Parathyroid adenoma (tissue), 2 donors: Measurements from ENCODE around the gene SLC22A23.

Source experiments
- H2AFZ ChIP-seq: fragments of 300-600 bp; sonication (generic); one replicate; pipeline ENCODE4 v1.7.0; 2017; ENCODE audit warnings: antibody characterized with exemption, mild to moderate bottlenecking
- H3K27ac ChIP-seq: fragments of 300-600 bp; sonication (generic); one replicate; pipeline ENCODE4 v1.7.0; 2017
- H3K27me3 ChIP-seq: fragments of 300-600 bp; sonication (generic); one replicate; pipeline ENCODE4 v1.7.0; 2017; ENCODE audit warnings: low read length; ENCODE audit not compliant: control insufficient read depth, insufficient read depth
- H3K36me3 ChIP-seq: fragments of 300-600 bp; sonication (generic); one replicate; pipeline ENCODE4 v1.7.0; 2017; ENCODE audit warnings: low read length; ENCODE audit not compliant: control insufficient read depth, insufficient read depth
- H3K4me1 ChIP-seq: fragments of 300-600 bp; sonication (generic); one replicate; pipeline ENCODE4 v1.7.0; 2017; ENCODE audit warnings: control low read depth
- H3K4me2 ChIP-seq: fragments of 300-600 bp; sonication (generic); one replicate; pipeline ENCODE4 v1.7.0; 2017; ENCODE audit warnings: low read length
- H3K4me3 ChIP-seq: fragments of 300-600 bp; sonication (generic); one replicate; pipeline ENCODE4 v1.7.0; 2017; ENCODE audit warnings: low read depth, low read length
- H3K79me2 ChIP-seq: fragments of 300-600 bp; sonication (generic); one replicate; pipeline ENCODE4 v1.7.0; 2017; ENCODE audit warnings: control low read depth
- H3K9ac ChIP-seq: fragments of 300-600 bp; sonication (generic); one replicate; pipeline ENCODE4 v1.7.0; 2017; ENCODE audit warnings: mild to moderate bottlenecking
- H3K9me3 ChIP-seq: fragments of 300-600 bp; sonication (generic); one replicate; pipeline ENCODE4 v1.7.0; 2017; ENCODE audit warnings: low read length; ENCODE audit not compliant: control insufficient read depth
- CTCF ChIP-seq: fragments of 300-600 bp; sonication (generic); IDR thresholded peaks from one replicate; pipeline ENCODE4 v1.7.0; 2017; ENCODE audit warnings: antibody characterized with exemption, mild to moderate bottlenecking
- donor health status: primary hyperparathyroidism.

The SLC22A23 gene

DNA sequence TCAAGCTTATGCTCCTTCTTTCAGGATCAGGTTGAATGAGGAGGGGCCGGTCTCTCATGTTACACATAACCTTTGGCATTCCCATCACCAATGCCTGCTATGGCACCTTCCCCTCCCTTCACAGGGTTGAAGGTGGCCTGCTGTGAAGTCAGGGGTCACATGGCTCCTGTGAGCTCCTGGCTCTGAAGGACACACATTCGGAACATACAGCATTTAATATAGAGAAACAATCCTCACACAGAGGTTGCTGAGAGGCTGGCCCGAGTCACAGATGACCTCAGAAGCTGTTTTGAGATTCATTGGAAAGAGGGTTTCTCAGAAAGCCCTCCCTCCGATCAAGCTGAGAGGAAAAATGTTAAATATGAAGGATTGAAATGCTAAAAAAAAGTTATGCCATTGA lies 116.0 kb downstream of the SLC22A23 start:
- H2AFZ ChIP-seq: no peak overlapping the region
- H3K4me3 ChIP-seq: no peak overlapping the region
- no peaks in the 10 kb centered on the region for H3K9me3 ChIP-seq
- no peak overlapping the region for H3K9ac ChIP-seq
- TF ChIP-seq CTCF: no peak
- no peaks in the 10 kb centered on the region for H3K27me3 ChIP-seq
- H3K36me3 ChIP-seq: no peaks in the 10 kb centered on the region
- H3K4me1 ChIP-seq: peaks cover 17% of the 10 kb centered on the region
- H3K4me2 ChIP-seq: no peak overlapping the region
- peaks cover 14% of the 10 kb centered on the region for H3K79me2 ChIP-seq
- peak overlapping the region; percentile 5 for H3K27ac ChIP-seq

DNA sequence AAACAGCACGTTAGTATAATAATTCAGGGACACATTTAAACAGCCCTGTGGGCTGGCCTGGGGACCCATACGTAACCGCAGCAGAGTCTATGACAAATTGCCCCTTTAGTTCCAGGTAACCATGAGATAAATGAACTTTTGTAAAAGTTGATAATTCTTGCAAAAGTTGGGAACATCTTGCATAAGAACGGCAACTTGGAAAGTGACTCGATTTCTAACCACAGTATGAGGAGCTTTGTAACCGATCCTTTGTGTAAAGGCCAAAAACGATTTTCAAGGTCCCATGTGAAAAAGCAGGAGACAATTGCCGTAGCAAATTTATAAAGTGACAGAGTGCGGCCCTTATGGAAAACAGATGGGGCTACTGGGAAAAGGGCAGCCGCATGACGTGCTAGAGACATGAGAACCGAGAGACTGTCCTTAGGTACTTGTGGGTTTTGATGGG lies 116.5 kb downstream of the SLC22A23 start:
- Histone ChIP-seq H3K4me2 (no peak overlapping the region), H3K36me3 (no peaks in the 10 kb centered on the region), H3K27me3 (no peaks in the 10 kb centered on the region), H3K4me3 (no peak overlapping the region), H3K79me2 (peaks cover 17% of the 10 kb centered on the region), H3K9me3 (no peaks in the 10 kb centered on the region), H3K4me1 (peaks cover 12% of the 10 kb centered on the region), H2AFZ (no peak overlapping the region), H3K27ac (no peak overlapping the region), H3K9ac (no peak overlapping the region)
- no peak for TF ChIP-seq CTCF

- Histone ChIP-seq H3K79me2 (peaks cover 17% of the 10 kb centered on the region), H3K9ac (no peak overlapping the region), H2AFZ (no peak overlapping the region), H3K9me3 (no peaks in the 10 kb centered on the region), H3K27ac (no peak overlapping the region), H3K36me3 (no peaks in the 10 kb centered on the region), H3K4me3 (no peak overlapping the region), H3K27me3 (no peaks in the 10 kb centered on the region), H3K4me2 (no peak overlapping the region), H3K4me1 (peaks cover 16% of the 10 kb centered on the region)
- TF ChIP-seq CTCF: no peak
These were observed 117.0 kb downstream of the SLC22A23 start for GRCh38 chr6:3339811-3340210.

- Histone ChIP-seq H3K27me3 (no peaks in the 10 kb centered on the region), H3K9ac (no peak overlapping the region), H3K4me2 (no peak overlapping the region), H3K36me3 (no peaks in the 10 kb centered on the region), H3K9me3 (no peaks in the 10 kb centered on the region), H2AFZ (no peak overlapping the region), H3K4me1 (peaks cover 22% of the 10 kb centered on the region), H3K79me2 (peaks cover 23% of the 10 kb centered on the region), H3K4me3 (no peak overlapping the region), H3K27ac (no peak overlapping the region)
- TF ChIP-seq CTCF: no peak
These were observed 119.1 kb downstream of the SLC22A23 start for GRCh38 chr6:3337521-3338350.
